HG02763 (cell line): ENCODE data around the gene INPP5B.
"Not testable (repeated sequence)": the region's sequence is repeated elsewhere in the genome, so short reads cannot be mapped to it uniquely, and the experiment has no call there.

Experiments
- ATAC-seq: cut with Tn5 transposase; IDR thresholded peaks from one replicate; pipeline ENCODE4 v1.9.1; 2021; ENCODE audit warnings: mild to moderate bottlenecking, moderate library complexity; ENCODE audit not compliant: unreplicated experiment

Gene INPP5B

DNA sequence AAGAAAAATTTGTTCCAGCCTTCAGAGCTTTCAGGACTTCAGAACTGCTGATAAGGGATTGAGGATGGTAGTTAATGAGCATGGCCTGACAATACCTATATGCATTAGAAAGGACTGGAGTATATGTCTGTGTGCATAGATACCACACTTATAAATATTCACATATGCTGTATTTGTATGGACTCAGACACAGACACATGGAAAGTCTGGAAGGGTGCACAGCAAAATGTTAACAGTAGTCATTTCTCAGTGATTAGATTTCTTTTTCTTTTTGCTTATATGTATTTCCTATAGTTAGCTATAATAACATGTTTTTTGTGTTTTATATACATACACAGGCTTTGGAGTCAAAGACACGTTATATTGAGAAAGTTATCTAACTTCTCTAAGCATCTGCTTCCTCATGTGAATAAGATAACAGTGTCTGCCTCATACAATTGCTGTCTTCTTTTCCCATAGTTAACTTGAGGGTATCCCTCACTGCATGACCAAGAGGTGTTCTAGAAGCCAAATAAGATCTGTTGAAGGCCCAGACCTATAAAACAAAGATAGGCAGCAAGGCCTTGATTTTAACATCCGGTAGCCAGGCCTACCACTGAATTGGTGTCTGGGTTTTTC, 31.3 kb downstream of the INPP5B start:
- ATAC-seq = no peak

DNA sequence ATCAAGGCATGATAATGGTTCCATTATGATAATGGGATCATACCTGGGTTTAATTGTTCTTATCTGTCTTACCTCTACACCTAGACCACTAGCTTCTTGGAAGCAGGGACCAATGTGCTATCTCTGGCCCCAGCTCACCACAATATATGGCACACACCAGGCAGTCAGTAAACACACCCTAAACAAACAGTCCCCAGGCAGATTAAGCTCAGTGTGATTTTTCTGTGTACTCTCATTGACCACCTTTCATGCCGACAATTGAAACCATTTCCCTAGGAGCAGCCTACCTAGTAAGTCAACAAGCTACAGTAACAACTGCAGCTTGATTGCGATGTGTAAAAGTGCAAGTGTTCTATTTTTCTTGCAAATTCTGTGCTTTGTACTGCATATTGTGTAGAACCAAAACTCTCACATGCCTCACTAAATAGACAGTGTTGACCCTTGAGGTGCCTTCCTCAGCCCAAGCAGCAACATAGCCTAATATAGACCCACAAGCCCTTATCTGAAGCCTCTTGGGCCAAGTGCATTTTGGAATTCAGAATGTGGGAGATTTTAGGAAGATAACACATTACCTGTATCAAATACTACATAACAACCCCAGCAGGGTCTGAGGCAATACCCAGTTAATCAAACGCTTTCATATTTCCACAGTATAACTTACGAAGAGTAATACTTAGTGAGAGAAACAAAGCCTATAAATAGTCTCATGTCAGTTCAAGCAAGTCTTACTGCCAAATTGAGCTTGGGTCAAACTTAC, 32.0 kb downstream of the INPP5B start:
- ATAC-seq = no peak

DNA sequence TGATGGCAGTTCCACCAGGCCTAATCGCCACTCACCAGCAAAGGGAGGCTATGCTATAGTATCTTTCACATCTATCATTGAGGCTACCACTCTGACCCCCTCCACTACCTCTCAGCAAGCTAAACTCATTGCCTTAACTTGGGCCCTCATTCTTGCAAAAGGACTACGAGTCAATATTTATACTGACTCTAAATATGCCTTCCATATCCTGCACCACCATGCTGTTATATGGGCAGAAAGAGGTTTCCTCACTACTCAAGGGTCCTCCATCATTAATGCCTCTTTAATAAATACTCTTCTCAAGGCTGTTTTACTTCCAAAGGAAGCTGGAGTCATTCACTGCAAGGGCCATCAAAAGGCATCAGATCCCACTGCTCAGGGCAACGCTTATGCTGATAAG, 35.4 kb downstream of the INPP5B start:
- ATAC-seq = not testable (repeated sequence)

DNA sequence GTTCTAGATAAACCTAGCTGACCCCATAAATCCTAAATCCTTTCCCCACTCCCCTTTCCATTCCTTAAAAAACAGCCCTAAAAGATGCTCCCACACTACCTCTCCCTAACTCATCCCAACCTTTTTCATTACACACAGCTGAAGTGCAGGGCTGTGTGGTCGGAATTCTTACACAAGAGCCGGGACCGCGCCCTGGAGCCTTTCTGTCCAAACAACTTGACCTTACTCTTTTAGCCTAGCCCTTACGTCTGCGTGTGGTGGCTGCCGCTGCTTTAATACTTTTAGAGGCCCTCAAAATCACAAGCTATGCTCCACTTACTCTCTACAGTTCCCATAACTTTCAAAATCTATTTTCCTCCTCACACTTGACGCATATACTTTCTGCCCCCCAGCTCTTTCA, 36.0 kb downstream of the INPP5B start:
- ATAC-seq = not testable (repeated sequence)

DNA sequence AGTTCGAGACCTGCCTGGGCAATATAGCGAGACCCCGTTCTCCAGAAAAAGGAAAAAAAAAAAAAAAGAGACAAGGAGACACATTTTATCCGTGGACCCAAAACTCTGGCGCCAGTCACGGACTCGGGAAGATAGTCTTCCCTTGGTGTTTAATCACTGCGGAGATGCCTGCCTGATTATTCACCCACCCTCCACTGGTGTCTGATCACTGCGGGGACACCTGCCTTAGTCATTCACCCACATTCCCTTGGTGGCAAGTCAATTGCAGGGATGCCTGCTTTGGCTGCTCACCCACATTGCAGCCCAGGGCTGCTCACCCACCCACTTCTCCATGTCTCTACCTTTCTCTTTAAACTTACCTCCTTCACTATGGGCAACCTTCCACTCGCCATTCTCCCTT, 38.3 kb downstream of the INPP5B start:
- ATAC-seq = not testable (repeated sequence)

DNA sequence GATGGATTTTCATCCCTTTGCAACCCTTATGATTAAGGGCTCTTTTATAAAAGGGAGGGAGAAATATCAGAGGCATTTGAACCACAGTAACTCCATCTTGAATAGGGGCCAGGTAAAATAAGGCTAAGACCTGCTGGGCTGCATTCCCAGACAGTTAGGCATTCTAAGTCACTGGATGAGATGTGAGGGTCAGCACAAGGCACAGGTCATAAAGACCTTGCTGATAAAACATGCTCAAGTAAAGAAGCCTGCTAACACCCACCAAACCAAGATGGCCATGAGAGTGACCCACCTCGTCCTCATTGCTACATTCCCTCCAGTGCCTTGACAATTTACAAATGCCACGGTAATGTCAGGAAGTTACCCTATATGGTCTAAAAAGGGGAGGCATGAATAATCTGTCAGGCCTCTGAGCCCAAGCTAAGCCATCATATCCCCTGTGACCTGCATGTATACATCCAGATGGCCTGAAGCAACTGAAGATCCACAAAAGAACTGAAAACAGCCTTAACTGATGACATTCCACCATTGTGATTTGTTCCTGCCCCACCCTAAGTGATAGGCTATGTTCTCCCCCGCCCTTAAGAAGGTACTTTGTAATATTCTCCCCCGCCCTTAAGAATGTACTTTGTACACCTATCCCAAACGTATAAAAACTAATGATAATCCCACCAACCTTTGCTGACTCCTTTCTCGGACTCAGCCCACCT, 39.3 kb downstream of the INPP5B start:
- not testable (repeated sequence) for ATAC-seq

DNA sequence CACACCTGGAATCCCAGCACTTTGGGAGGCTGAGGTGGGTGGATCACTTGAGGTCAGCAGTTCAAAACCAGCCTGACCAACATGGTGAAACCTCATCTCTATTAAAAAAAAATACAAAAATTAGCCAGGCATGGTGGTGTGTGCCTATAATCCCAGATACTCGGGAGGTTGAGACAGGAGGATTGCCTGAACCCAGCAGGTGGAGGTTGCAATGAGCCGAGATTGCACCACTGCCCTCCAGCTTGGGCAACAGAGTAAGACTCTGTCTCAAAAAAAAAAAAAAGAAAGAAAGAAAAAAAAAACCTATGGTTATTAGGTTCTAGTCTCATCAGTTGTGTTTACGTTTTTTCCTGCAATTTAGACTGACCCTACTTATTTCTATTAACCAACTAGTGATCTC, 40.3 kb downstream of the INPP5B start:
- ATAC-seq = not testable (repeated sequence)

DNA sequence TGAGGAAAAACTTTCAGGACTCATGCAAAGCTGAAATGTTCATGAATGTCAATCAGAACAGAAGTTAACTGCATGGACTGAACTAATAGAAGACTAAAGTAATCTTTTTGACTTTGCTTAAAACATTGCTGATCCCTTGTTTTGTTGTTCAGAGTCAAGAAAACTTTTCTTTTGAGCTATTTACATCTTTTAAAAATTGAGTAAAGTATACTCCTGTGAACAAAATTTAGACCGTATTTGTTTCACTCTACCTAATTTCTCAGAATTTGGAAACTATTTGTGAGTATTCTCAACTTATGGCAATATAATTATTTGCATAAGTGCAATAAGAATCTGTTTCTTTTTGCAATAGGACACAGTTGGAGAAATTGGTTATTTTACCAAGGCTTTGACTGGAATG, 41.1 kb downstream of the INPP5B start:
- ATAC-seq = no peak

DNA sequence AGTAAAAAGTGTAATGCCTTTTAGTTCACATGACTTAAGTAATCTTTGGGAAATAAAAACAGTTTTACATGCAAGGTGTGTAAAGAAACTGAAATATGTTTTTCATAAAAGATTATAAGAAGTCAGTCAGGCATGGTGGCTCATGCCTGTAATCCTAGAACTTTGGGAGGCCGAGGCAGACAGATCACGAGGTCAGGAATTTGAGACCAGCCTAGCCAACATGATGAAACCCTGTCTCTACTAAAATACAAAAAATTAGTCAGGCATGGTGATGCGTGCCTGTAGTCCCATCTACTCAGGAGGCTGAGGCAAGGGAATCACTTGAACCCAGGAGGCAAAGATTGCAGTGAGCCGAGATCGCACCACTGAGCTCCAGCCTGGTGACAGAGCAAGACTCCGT, 42.9 kb downstream of the INPP5B start:
- not testable (repeated sequence) for ATAC-seq

DNA sequence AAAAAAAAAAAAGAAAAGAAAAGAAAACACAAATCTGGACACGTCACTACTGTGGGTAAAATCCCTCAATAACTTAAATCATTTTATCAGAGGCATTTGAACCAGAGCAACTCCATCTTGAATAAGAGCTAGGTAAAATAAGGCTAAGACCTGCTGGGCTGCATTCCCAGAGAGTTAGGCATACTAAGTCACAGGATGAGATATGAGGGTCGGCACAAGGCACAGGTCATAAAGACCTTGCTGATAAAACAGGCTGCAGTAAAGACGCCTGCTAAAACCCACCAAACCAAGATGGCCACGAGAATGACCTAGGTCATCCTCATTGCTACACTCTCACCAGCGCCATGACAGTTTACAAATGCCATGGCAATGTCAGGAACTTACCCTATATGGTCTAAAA, 43.9 kb downstream of the INPP5B start:
- ATAC-seq = no peak

DNA sequence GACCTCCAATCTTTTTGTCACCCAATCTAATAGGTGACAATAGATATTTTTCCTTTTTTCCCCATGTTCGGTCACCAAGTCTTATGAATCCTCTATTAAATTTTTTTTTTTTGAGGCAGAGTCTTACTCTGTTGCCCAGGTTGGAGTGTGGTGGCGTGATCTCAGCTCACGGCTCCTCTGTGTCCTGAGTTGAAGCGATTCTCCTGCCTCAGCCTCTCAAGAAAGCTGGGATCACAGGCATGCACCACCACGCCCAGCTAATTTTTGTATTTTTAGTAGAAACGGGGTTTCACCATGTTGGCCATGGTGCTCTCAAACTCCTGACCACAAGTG, 45.0 kb downstream of the INPP5B start:
- ATAC-seq = peak; percentile 15

DNA sequence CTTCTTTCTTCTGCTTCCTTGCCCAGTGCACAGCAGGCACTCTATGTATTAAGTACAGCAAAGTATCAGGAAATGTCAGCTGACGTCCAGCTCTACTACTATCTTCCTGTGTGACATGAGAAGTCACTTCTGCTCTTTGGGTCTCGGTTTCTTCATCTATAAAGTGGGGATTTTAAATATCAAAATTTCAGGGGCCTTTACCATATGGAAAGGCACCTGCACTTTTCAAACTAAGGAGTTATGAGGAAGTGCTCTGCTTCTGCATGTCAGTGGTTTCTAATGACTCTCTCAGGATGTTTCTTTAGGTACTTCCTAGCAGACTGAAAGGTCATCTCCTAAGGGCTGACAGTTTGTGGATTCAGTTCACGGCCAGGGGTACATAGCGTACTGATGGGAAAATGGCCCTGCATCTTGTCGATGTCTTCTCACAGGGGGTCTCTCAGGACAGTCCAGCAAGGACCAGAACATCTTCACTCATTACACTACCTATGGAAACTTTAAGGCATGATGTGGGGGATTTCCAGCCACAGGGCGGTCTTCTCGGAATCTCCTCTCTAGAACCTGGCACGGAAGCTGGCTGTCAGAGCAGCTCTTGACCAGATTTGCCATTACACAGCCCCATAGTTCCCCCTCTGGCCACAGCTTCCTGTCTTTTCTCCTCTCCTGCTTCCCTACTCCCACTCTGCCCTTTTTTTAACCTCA, 45.5 kb downstream of the INPP5B start:
- ATAC-seq = peak; percentile 65

DNA sequence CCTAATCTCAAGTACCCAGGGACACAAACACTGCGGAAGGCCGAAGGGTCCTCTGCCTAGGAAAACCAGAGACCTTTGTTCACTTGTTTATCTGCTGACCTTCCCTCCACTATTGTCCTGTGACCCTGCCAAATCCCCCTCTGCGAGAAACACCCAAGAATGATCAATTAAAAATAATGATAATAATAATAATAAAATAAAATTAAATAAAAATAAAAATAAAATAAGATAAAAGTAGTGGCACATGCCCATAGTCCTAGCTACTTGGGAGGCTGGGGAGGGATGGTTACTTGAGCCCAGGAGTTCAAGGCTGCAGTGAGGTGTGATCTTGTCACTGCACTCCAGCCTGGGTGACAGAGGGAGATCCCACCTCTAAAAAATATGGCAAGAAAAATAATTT, 49.3 kb downstream of the INPP5B start:
- not testable (repeated sequence) for ATAC-seq

DNA sequence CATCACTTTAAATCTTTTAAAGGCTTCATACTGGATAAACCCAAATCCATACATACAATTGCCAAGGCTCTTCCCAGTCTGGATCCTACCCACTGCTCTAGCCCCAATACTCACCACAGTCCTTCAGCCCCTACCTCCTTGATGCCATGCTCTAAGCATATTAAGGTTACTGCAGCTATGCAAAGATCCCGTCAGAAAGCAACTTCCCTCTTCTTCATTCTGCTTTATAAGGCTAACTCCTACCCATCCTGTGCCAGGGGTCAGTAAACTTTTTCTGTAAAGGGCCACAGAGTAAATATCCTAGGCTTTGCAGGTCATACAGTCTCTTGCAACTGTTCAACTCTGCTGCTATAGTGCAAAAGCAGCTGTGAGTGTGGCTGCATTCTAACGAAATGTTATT, 53.2 kb downstream of the INPP5B start:
- no peak for ATAC-seq

DNA sequence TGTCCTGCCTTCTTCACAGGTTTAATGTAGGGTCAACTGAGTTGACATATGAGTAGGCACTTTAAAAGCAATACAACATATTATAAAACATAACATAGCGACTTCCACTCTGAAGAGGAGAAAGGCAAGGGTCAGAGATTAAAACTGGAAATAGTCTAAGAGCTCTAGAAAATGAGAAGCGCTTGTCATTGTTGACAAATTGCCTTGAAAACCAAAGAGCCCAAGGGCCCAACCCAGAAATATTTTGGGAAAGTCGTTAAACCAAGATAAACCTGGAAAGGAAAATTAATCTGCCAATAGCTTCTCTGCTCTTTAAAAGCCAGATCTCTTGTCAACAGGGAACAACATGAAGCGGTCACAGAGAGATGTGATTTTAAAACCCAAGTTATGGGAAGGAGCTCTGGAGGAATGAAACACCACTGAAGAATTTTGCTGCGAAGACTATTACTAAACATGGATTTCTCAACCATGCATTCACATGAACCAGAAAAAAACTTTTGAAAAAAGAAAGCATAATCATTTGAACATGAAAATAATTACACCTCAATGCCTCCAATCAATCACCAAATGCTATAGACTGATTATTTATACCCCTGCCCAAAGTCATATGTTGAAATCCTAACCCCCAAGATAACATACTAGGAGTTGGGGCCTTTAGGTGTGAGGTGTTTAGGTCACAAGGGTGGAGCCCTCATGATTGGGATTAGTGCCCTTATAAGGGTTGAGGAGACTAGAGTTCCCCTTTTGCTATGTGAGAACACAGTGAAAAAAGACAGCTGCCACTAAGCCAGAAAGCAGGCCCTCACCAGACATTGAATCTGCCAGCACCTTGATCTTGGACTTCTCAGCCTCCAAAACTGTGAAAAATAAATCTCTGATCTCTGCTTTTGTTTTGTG, 54.5 kb downstream of the INPP5B start:
- ATAC-seq = no peak

DNA sequence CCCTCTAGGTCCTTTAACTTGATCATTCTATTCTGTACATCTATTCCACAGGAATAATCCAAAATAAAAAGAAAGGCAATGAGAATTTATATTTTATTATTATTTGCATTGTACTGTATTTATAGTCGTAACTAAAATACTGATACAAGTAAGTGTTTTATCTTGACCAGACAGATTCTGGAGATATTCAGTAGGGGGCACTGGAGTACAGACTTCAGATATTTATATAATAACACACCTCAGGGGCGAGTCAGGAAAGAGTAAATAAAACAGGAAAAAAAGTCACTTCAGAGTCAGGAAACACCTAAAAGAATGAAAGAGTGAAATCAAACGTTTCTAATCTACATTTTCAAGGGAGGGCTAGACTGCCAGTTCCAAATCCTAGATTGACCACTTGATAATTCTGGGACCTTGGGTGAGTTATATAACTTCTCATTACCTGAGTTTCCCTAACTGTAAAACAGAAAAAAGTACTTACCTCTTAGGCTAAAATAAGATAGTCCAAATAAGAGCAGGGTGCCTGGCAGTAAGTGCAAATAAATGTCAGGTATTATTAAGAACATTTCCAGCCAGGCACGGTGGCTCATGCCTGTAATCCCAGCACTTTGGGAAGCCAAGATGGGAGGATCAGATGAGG, 56.4 kb downstream of the INPP5B start:
- ATAC-seq = no peak

DNA sequence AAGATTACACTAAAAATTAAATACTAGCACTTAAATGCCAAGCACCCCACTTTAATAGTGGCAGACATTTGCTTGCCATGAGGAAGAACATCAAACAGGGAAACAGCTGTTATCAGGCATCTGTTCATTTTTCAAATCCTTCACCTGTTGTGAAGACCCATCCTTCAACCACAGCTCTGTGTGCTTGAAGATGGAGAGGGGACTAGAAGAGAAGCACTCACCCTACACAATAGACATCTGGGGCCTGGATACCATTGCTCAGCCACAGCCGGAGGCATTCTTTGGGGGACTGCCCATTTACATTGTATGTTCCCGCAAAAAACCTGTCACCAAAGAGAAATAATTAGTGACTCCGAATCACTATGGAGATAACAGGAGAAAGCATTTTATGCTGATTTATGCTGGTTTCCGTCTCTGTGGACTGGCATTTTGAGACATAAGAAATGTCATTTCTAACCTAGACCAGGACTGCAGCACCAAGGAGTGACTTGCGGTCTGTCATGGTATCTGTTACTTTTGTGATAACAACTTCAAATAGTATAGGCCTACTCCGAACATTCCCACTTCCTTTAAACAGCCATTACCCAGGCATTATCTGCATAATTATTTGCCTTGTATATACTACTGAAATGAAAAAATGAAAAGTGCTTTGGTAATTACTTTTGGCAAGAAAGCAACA, 58.7 kb downstream of the INPP5B start:
- no peak for ATAC-seq

DNA sequence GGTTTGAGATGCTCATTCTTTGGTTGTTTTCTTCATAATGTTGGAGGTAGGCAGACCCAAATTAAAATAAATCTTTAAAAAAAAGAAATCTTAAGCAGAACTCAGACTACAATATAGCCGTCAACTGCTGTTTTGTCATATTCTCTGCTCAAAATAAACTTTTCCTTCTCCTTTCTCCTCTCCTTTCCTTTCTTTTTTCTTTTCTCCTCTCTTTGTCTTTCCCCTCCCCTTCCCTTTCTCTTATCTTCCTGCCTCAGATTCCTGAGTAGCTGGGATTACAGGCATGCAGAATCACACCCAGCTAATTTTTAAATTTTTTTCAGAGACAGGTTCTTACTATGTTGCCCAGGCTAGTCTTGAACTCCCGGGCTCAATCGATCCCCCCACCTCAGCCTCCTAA, 62.7 kb downstream of the INPP5B start:
- no peak for ATAC-seq

DNA sequence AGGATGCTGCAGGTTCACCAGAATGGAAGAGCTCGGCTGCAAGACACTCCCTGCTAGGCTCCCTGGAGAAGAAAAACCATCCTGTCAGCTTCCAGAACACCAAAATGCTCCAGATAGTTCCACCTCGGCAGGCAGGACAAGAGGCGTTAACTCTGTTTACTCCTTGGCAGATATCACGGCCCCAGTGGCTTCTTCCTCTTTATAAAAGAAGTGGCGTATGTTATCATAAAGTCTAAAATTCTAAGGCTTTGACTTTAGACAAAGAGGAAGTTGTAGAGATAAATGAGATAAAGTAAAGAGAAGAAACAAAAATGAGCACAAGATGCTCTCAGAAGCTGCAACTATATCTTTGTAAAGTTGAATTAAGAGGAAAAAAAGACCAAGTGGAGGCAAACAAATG, 63.2 kb downstream of the INPP5B start:
- no peak for ATAC-seq

DNA sequence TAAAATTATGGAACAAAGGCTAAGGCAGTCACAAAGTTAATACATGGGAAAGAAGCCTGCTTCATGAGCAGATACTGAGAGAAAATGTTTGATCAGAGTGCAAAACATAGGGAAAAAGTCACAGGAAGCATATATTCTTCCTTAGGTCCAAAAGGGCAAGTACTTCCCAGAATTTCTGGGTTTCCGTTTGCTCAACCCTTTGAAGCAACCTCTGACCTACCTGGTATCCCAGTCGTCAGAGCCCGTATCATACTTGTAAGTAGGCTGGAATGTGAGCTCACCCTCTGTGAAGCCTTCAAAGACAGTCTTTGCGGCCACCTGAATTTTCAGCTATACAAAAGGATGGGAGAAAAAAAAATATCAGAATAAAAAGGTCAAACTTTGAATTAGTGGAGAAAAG, 67.0 kb downstream of the INPP5B start:
- ATAC-seq = no peak
